Measurements from ENCODE around the gene TTLL9. TPM values are rescaled to one million over a fixed set of nuclear protein-coding genes. Genes with fewer than 3 reads are reported as not detected.

The TTLL9 gene
- total RNA-seq, 1 donor from 2014 or later, result 0.37 TPM

- Mint-ChIP-seq H3K4me1 (ENCODE audit: low read depth) (peaks cover 4% of the 10 kb centered on the region), H3K4me3 (ENCODE audit: unreplicated experiment) (peak overlapping the region; percentile 90), H3K9me3 (ENCODE audit: low read depth) (peaks cover 2% of the 10 kb centered on the region), H3K27me3 (ENCODE audit: low read depth) (peaks cover 13% of the 10 kb centered on the region), H3K36me3 (ENCODE audit: low read depth) (no peaks in the 10 kb centered on the region), H3K27ac (ENCODE audit: unreplicated experiment) (peak overlapping the region; percentile 98)
- TF ChIP-seq, protein P1, sequence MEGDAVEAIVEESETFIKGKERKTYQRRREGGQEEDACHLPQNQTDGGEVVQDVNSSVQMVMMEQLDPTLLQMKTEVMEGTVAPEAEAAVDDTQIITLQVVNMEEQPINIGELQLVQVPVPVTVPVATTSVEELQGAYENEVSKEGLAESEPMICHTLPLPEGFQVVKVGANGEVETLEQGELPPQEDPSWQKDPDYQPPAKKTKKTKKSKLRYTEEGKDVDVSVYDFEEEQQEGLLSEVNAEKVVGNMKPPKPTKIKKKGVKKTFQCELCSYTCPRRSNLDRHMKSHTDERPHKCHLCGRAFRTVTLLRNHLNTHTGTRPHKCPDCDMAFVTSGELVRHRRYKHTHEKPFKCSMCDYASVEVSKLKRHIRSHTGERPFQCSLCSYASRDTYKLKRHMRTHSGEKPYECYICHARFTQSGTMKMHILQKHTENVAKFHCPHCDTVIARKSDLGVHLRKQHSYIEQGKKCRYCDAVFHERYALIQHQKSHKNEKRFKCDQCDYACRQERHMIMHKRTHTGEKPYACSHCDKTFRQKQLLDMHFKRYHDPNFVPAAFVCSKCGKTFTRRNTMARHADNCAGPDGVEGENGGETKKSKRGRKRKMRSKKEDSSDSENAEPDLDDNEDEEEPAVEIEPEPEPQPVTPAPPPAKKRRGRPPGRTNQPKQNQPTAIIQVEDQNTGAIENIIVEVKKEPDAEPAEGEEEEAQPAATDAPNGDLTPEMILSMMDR (IDR thresholded peaks at IDR 0.05), result peak; percentile 64
- peak; percentile 97 for DNase-seq (ENCODE audit: low spot score)
Observed at GRCh38 chr20:31879143-31879987, 8.9 kb downstream of the TTLL9 start.

- peaks cover 36% of the 10 kb centered on the region for H3K27me3 Mint-ChIP-seq (ENCODE audit: low read depth)
- H3K36me3 Mint-ChIP-seq (ENCODE audit: low read depth), result no peaks in the 10 kb centered on the region
- H3K4me3 Mint-ChIP-seq (ENCODE audit: unreplicated experiment), result no peak overlapping the region
- TF ChIP-seq, protein P1 (IDR thresholded peaks at IDR 0.05), result no peak
- peaks cover 2% of the 10 kb centered on the region for H3K9me3 Mint-ChIP-seq (ENCODE audit: low read depth)
- H3K4me1 Mint-ChIP-seq (ENCODE audit: low read depth), result peaks cover 4% of the 10 kb centered on the region
- H3K27ac Mint-ChIP-seq (ENCODE audit: unreplicated experiment), result no peak overlapping the region
- no peak for DNase-seq (ENCODE audit: low spot score)
Observed at GRCh38 chr20:31881945-31882344, 11.5 kb downstream of the TTLL9 start.

- Mint-ChIP-seq H3K4me3 (ENCODE audit: unreplicated experiment) (no peak overlapping the region), H3K4me1 (ENCODE audit: low read depth) (peaks cover 4% of the 10 kb centered on the region), H3K36me3 (ENCODE audit: low read depth) (peaks cover 2% of the 10 kb centered on the region), H3K9me3 (ENCODE audit: low read depth) (no peaks in the 10 kb centered on the region), H3K27ac (ENCODE audit: unreplicated experiment) (no peak overlapping the region), H3K27me3 (ENCODE audit: low read depth) (peaks cover 48% of the 10 kb centered on the region)
- TF ChIP-seq, protein P1 (IDR thresholded peaks at IDR 0.05), result no peak
- no peak for DNase-seq (ENCODE audit: low spot score)
Observed at GRCh38 chr20:31883829-31884228, 13.4 kb downstream of the TTLL9 start.

DNA sequence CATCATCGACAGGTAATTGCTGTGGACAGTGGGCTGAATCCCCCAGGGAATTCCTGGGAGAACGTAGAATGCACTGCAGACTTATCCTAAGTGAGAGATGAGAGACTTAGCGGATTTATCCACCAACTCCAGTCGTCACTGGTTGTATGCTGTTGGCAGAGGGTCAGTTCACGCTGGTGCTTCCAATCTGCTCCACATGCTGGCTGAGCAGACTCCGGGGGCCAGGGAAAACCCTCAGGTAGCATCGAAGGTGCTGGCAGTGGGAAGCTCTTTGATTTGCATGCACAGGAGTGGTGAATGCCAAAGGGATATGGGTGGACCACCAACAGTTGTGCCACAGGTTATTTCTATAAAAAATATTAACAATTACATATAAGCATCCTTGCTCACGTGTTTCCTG, 20.2 kb downstream of the TTLL9 start:
- no peak for DNase-seq (ENCODE audit: low spot score)
- Mint-ChIP-seq H3K4me1 (ENCODE audit: low read depth) (no peaks in the 10 kb centered on the region), H3K9me3 (ENCODE audit: low read depth) (no peaks in the 10 kb centered on the region), H3K27ac (ENCODE audit: unreplicated experiment) (no peak overlapping the region), H3K36me3 (ENCODE audit: low read depth) (peaks cover 4% of the 10 kb centered on the region), H3K27me3 (ENCODE audit: low read depth) (peaks cover 57% of the 10 kb centered on the region), H3K4me3 (ENCODE audit: unreplicated experiment) (no peak overlapping the region)
- TF ChIP-seq, protein P1 (IDR thresholded peaks at IDR 0.05), result no peak

DNA sequence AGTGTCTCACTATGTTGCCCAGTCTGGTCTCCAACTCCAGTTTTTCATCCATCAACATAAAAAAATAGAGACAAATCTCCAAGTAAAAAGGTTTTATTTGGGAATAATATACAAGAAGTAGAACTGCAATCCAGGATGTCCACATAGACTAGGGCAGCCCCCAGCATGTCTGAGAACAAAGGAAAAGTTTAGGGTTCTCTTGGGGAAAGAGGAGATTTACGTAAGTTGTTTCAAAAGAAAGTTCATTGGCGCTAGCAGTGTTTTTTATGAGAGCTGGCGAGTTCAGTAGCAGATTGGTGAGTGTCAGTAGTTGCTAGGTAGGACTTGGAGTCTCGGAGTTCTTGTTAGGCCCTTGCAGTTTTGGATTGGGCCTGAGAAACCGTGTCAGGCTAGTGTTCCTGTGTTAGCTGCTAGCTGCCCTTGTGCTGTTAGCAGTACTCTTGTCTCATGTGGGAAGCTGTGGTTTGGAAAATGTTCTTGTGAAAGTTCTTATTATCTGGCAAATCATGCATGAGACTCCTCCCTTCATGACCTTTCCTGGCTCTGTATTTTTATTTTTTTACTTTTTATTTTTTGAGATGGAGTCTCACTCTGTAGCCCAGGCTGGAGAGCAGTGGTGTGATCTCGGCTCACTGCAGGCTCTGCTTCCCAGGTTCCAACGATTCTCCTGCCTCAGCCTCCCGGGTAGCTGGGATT, 24.7 kb downstream of the TTLL9 start:
- TF ChIP-seq, protein P1 (IDR thresholded peaks at IDR 0.05), result no peak
- Mint-ChIP-seq H3K4me1 (ENCODE audit: low read depth) (no peaks in the 10 kb centered on the region), H3K4me3 (ENCODE audit: unreplicated experiment) (no peak overlapping the region), H3K27ac (ENCODE audit: unreplicated experiment) (no peak overlapping the region), H3K36me3 (ENCODE audit: low read depth) (peaks cover 2% of the 10 kb centered on the region), H3K9me3 (ENCODE audit: low read depth) (no peaks in the 10 kb centered on the region), H3K27me3 (ENCODE audit: low read depth) (peaks cover 49% of the 10 kb centered on the region)
- DNase-seq (ENCODE audit: low spot score), result no peak

All from chondrocyte (in vitro differentiated cells).